IMR-90 (cell line): Measurements from ENCODE around the gene CMSS1. TPM values are rescaled to one million over a fixed set of nuclear protein-coding genes. Genes with fewer than 3 reads are reported as not detected.

Experiments
- ATAC-seq: fragments of 200-7000 bp; cut with Tn5 transposase; 2 replicates; pipeline ENCODE4 v1.9.1; 2020; ENCODE audit warnings: low read depth, mild to moderate bottlenecking, moderate library complexity
- BruUV-seq: library from RNA; stranded (reverse); fragments of 400-500 nt; replicated peaks from 2 replicates; lab custom pipeline; 2021; lab: Mats Ljungman, UMichigan
- CTCF ChIA-PET: fragments of 300-600 bp; formaldehyde crosslinking; extraction: SDS; loops from one replicate; lab custom pipeline; 2021; ENCODE audit warnings: antibody characterized with exemption; lab: Yijun Ruan, JAX
- POLR2A ChIA-PET: fragments of 300-600 bp; sonication (Branson Sonifier 250); formaldehyde crosslinking; loops from one replicate; lab custom pipeline; 2022; ENCODE audit warnings: antibody characterized with exemption; ENCODE audit not compliant: unreplicated experiment; lab: Charles Lee
- DNase-seq: peaks from one replicate; pipeline ENCODE4 v3.0.0; 2013
- H2AFZ ChIP-seq: replicated peaks from 2 replicates; pipeline ENCODE3; 2013; ENCODE audit warnings: low read length, mild to moderate bottlenecking; ENCODE audit not compliant: poor library complexity
- H2AK5ac ChIP-seq: 2 replicates; pipeline ENCODE4 v1.6.1; 2013; ENCODE audit warnings: low read depth, low read length, inconsistent platforms
- H2AK9ac ChIP-seq: replicated peaks from 2 replicates; pipeline ENCODE3; 2013; ENCODE audit warnings: mild to moderate bottlenecking, low read depth, low read length, moderate library complexity; ENCODE audit not compliant: poor library complexity
- H2BK120ac ChIP-seq: 2 replicates; pipeline ENCODE4 v1.6.1; 2013; ENCODE audit warnings: low read depth, low read length, inconsistent platforms
- H2BK15ac ChIP-seq: 3 replicates; pipeline ENCODE4 v1.6.1; 2013; ENCODE audit warnings: low read depth, low read length, inconsistent platforms
- H2BK20ac ChIP-seq: 2 replicates; pipeline ENCODE4 v1.6.1; 2013; ENCODE audit warnings: low read depth, mild to moderate bottlenecking, inconsistent platforms, low read length, moderate library complexity
- H2BK5ac ChIP-seq: 2 replicates; pipeline ENCODE4 v1.6.1; 2013; ENCODE audit warnings: mild to moderate bottlenecking, low read depth, low read length, inconsistent platforms; ENCODE audit not compliant: poor library complexity, severe bottlenecking
- H3K14ac ChIP-seq: replicated peaks from 2 replicates; pipeline ENCODE4 v1.6.1; 2013; ENCODE audit warnings: low read depth, low read length, inconsistent platforms
- H3K18ac ChIP-seq: 2 replicates; pipeline ENCODE4 v1.6.1; 2013; ENCODE audit warnings: low read depth, low read length, control low read depth
- H3K23ac ChIP-seq: 2 replicates; pipeline ENCODE4 v1.6.1; 2013; ENCODE audit warnings: low read depth, low read length, inconsistent platforms
- H3K27ac ChIP-seq: 2 replicates; pipeline ENCODE4 v1.5.1; 2013; ENCODE audit warnings: mild to moderate bottlenecking, control low read depth, low read length; ENCODE audit not compliant: insufficient read depth
- H3K27me3 ChIP-seq: 2 replicates; pipeline ENCODE4 v1.6.1; 2013; ENCODE audit warnings: low read length; ENCODE audit not compliant: control insufficient read depth, insufficient read depth
- H3K36me3 ChIP-seq: 2 replicates; pipeline ENCODE4 v1.6.1; 2013; ENCODE audit warnings: low read length, mixed read lengths; ENCODE audit not compliant: control insufficient read depth, insufficient read depth
- H3K4ac ChIP-seq: 2 replicates; pipeline ENCODE4 v1.6.1; 2013; ENCODE audit warnings: low read depth, low read length, inconsistent platforms
- H3K4me1 ChIP-seq: 2 replicates; pipeline ENCODE4 v1.6.1; 2013; ENCODE audit warnings: low read length, mixed read lengths; ENCODE audit not compliant: control insufficient read depth, insufficient read depth
- H3K4me2 ChIP-seq: 2 replicates; pipeline ENCODE4 v1.6.1; 2013; ENCODE audit warnings: low read depth, mild to moderate bottlenecking, control low read depth, low read length, moderate library complexity
- H3K4me3 ChIP-seq: 2 replicates; pipeline ENCODE4 v1.5.1; 2013; ENCODE audit warnings: low read depth, mild to moderate bottlenecking, control low read depth, low read length, moderate library complexity; ENCODE audit not compliant: insufficient read depth
- H3K56ac ChIP-seq: 2 replicates; pipeline ENCODE4 v1.6.1; 2013; ENCODE audit warnings: low read length, inconsistent platforms; ENCODE audit not compliant: insufficient read depth; ENCODE audit errors: extremely low read depth
- H3K79me1 ChIP-seq, 2 experiments: 2 replicates each; pipeline ENCODE4 v1.6.1; 2013; ENCODE audit warnings: low read length in 2 of 2, inconsistent platforms in 1 of 2, low read depth in 1 of 2
- H3K9ac ChIP-seq: 2 replicates; pipeline ENCODE4 v1.6.1; 2013; ENCODE audit warnings: low read depth, low read length, control low read depth
- H3K9me1 ChIP-seq: 2 replicates; pipeline ENCODE4 v1.6.1; 2013; ENCODE audit warnings: low read length, inconsistent platforms; ENCODE audit not compliant: insufficient read depth
- H3K9me3 ChIP-seq: 2 replicates; pipeline ENCODE4 v1.6.1; 2013; ENCODE audit warnings: low read length; ENCODE audit not compliant: control insufficient read depth, insufficient read depth
- H4K20me1 ChIP-seq: 2 replicates; pipeline ENCODE4 v1.6.1; 2013; ENCODE audit warnings: low read length, inconsistent platforms; ENCODE audit not compliant: insufficient read depth
- H4K5ac ChIP-seq: 2 replicates; pipeline ENCODE4 v1.6.1; 2013; ENCODE audit warnings: mild to moderate bottlenecking, low read depth, low read length, control low read depth
- H4K8ac ChIP-seq, 2 experiments: 2 replicates each; pipeline ENCODE4 v1.6.1; 2013; ENCODE audit warnings: low read depth in 2 of 2, low read length in 2 of 2, control low read depth in 1 of 2, inconsistent platforms in 1 of 2
- H4K91ac ChIP-seq: 2 replicates; pipeline ENCODE4 v1.6.1; 2013; ENCODE audit warnings: low read depth, low read length, inconsistent platforms; ENCODE audit not compliant: insufficient read depth
- CEBPB ChIP-seq: IDR thresholded peaks from 2 replicates; pipeline ENCODE4 v1.6.1; 2012; ENCODE audit warnings: low read depth, low read length, improper control_type of control experiment
- RAD21 ChIP-seq: IDR thresholded peaks from 2 replicates; pipeline ENCODE4 v1.6.1; 2012; ENCODE audit warnings: low read length, improper control_type of control experiment
- WGBS, 2 experiments: methylation state at CpG; one replicate each; pipeline versions ENCODE4 v1.1.5 to v1.1.7; 2013; ENCODE audit warnings: missing lambda C conversion rate in 2 of 2; ENCODE audit not compliant: insufficient read length in 1 of 2; ENCODE audit errors: extremely low coverage in 2 of 2; 5-methylcytosine and 5-hydroxymethylcytosine counted together
- dilution Hi-C: fragments of 300-500 bp; cut with HindIII; formaldehyde crosslinking; loops from one replicate; pipeline ENCODE4 v1.14.3; 2018; ENCODE audit warnings: low sequenced_read_pairs; ENCODE audit not compliant: unreplicated experiment
- in situ Hi-C: fragments of 300-500 bp; cut with MboI; formaldehyde crosslinking; loops from 3 replicates; pipeline ENCODE4 v1.14.3; 2019; ENCODE audit warnings: low sequenced_read_pairs, inconsistent platforms, mixed read lengths
- intact Hi-C: fragments of 100-400 bp; cut with micrococcal nuclease; formaldehyde crosslinking; loops from 2 replicates; pipeline ENCODE4 v1.10.0; 2022
- polyA plus RNA-seq, 3 experiments: library from polyadenylated mRNA; depleted of rRNA; stranded (reverse); fragments of >200 nt; gene quantifications; 2 replicates each; pipeline ENCODE4 v1.2.3, GENCODE V29; 2012; ENCODE audit warnings: low replicate concordance in 1 of 3
- total RNA-seq: library from RNA; depleted of rRNA; stranded (reverse); fragments of >200 nt; gene quantifications from 2 replicates; pipeline ENCODE4 v1.2.3, GENCODE V29; 2012

CMSS1 gene
- total and polyA plus RNA-seq, 2 of the 4 experiments (the other 2 are of a cell fraction) = 12.5 to 13.6 TPM

DNA sequence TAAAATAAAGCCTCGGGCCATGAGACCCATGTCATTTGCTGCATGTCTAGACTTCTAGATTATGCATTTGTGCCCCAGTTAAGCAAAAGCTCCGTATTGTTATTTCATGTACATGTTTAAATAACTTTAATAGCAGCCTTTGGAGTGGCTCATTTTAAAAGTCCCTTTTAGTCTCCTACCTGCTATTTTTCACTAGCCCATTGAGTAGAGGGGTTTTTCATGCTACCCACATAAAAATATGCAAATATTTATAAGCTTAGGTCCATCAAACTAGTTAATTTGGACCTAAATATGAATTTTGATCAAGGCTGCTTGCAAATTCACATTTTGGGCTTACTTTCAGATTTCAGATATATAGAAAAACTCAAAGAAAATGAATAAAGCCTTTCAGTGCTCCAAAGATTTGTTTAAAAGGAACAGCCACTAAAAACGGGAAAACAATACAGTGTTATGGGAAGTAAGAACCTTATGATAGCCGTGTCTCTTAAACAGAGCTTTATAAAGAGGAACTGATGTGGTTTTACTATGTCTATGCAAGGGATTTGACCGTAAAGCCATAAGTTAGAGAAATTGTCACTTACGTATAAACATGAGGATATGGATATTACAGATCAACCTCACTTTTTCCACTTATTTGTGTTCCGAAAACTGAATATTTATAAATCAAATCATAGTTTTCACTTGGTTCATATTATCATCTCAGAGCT is 266.6 kb downstream of the CMSS1 start:
- Histone ChIP-seq H3K9me3 (no peaks in the 10 kb centered on the region), H3K56ac (no peak overlapping the region), H2BK15ac (no peak overlapping the region), H3K36me3 (no peaks in the 10 kb centered on the region), H3K9me1 (no peaks in the 10 kb centered on the region), H4K8ac (no peak overlapping the region), H3K9ac (no peak overlapping the region), H3K14ac (no peak overlapping the region), H3K23ac (no peak overlapping the region), H4K91ac (no peak overlapping the region), H3K27me3 (no peaks in the 10 kb centered on the region), H3K27ac (no peak overlapping the region), H2AK5ac (no peak overlapping the region), H2BK120ac (no peak overlapping the region), H3K79me1 (no peaks in the 10 kb centered on the region), H2BK20ac (no peak overlapping the region), H2BK5ac (no peak overlapping the region), H3K18ac (no peak overlapping the region), H3K4ac (no peak overlapping the region), H3K4me2 (no peak overlapping the region), H4K5ac (no peak overlapping the region), H2AFZ (no peak overlapping the region), H4K20me1 (no peaks in the 10 kb centered on the region), H3K4me1 (peaks cover 10% of the 10 kb centered on the region), H2AK9ac (no peak overlapping the region), H3K4me3 (no peak overlapping the region)
- in situ Hi-C loops (no loop called here), dilution Hi-C loops (no loop called here), intact Hi-C loops (loop anchor here (5.0 kb wide), 1 partner anchor 313 kb away; no protein-coding TSS in a partner anchor)
- ChIA-PET POLR2A (no interaction called here), CTCF (no interaction called here)
- DNase-seq = no peak
- no CpG with 5 or more reads among the region's 7 CpGs for WGBS, 2 experiments
- no TSS peak for BruUV-seq
- ATAC-seq = no peak
- no peak for TF ChIP-seq RAD21
- no peak for TF ChIP-seq CEBPB
